Endothelial cell of umbilical vein (primary cell): ENCODE results near the gene CERS6.

ENCODE experiments used
- EZH2 ChIP-seq: IDR thresholded peaks from 2 replicates; pipeline ENCODE4 v1.6.1; 2012; ENCODE audit warnings: borderline replicate concordance, low read depth, mild to moderate bottlenecking, moderate library complexity, low read length, inconsistent platforms; ENCODE audit not compliant: severe bottlenecking
- FOS ChIP-seq: IDR thresholded peaks from 2 replicates; pipeline ENCODE4 v1.6.1; 2011; ENCODE audit warnings: mild to moderate bottlenecking, low read length, moderate library complexity, borderline replicate concordance; ENCODE audit not compliant: insufficient read depth
- MYC ChIP-seq: IDR thresholded peaks from one replicate; pipeline ENCODE4 v1.6.1; 2011; ENCODE audit warnings: mild to moderate bottlenecking, low read depth, low read length
- POLR2A ChIP-seq: IDR thresholded peaks from 2 replicates; pipeline ENCODE4 v1.6.1; 2012; ENCODE audit warnings: low read depth, mild to moderate bottlenecking, control low read depth, low read length
- POLR2AphosphoS5 ChIP-seq: IDR thresholded peaks from 2 replicates; pipeline ENCODE4 v1.6.1; 2012; ENCODE audit warnings: low read depth, mild to moderate bottlenecking, control low read depth, low read length, moderate library complexity; ENCODE audit not compliant: insufficient read depth
- TF ChIP-seq, protein P1 (sequence below), 2 donors: IDR thresholded peaks; 1 replicate in 1 of 2; 2 replicates in 1 of 2; pipeline ENCODE4 v1.5.1; 2011; ENCODE audit warnings: low read length in 2 of 2, mild to moderate bottlenecking in 2 of 2, moderate library complexity in 2 of 2, control low read depth in 1 of 2, inconsistent platforms in 1 of 2, low read depth in 1 of 2; ENCODE audit not compliant: insufficient read depth in 1 of 2; ENCODE audit errors: extremely low read depth in 1 of 2
- TF ChIP-seq, protein P2 (sequence below): IDR thresholded peaks from 2 replicates; pipeline ENCODE4 v1.6.1; 2011; ENCODE audit not compliant: insufficient read depth, insufficient read length

DNA sequence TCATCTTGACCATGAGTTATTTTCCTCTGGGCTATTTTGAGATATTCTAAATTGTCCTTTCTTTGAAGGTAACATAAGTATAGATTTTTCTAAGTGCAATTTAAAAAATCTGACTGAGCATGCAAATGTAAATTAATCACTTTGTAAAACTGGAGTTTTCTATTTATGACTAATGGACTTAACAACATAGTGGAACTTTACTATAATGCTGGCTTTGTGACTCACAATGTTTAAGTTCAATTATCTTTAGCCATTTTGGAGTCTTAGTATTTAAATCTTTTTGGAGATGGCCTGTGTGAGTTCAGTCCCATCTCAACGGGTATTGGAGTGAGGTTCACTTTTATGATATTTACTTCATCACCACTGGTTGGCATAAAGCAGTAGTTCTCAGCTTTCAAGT, 311.2 kb downstream of the CERS6 start:
- TF ChIP-seq, protein P1, sequence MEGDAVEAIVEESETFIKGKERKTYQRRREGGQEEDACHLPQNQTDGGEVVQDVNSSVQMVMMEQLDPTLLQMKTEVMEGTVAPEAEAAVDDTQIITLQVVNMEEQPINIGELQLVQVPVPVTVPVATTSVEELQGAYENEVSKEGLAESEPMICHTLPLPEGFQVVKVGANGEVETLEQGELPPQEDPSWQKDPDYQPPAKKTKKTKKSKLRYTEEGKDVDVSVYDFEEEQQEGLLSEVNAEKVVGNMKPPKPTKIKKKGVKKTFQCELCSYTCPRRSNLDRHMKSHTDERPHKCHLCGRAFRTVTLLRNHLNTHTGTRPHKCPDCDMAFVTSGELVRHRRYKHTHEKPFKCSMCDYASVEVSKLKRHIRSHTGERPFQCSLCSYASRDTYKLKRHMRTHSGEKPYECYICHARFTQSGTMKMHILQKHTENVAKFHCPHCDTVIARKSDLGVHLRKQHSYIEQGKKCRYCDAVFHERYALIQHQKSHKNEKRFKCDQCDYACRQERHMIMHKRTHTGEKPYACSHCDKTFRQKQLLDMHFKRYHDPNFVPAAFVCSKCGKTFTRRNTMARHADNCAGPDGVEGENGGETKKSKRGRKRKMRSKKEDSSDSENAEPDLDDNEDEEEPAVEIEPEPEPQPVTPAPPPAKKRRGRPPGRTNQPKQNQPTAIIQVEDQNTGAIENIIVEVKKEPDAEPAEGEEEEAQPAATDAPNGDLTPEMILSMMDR (IDR thresholded peaks at IDR 0.05; ENCODE audit: extremely low read depth in 1 of 2, insufficient read depth in 1 of 2, low read depth in 1 of 2, low read length in 2 of 2) = no peak
- TF ChIP-seq POLR2A (no peak), EZH2 (no peak), MYC (no peak), POLR2AphosphoS5 (no peak), FOS (no peak)
- TF ChIP-seq, protein P2, sequence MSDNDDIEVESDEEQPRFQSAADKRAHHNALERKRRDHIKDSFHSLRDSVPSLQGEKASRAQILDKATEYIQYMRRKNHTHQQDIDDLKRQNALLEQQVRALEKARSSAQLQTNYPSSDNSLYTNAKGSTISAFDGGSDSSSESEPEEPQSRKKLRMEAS = no peak
